WTC11 (cell line): ENCODE data around the gene RGS6. TPM values are rescaled to one million over a fixed set of nuclear protein-coding genes. Genes with fewer than 3 reads are reported as not detected.

Experiments
- ATAC-seq: fragments of 200-7000 bp; cut with Tn5 transposase; 2 replicates; pipeline ENCODE4 v1.10.0; 2021; ENCODE audit warnings: mild to moderate bottlenecking, moderate library complexity
- CTCF ChIA-PET: fragments of 300-600 bp; sonication (Branson Sonifier 250); formaldehyde crosslinking; loops from one replicate; lab custom pipeline; 2021; ENCODE audit warnings: antibody characterized with exemption; lab: Charles Lee
- POLR2A ChIA-PET: fragments of 350-600 bp; sonication (Branson Sonifier 250); formaldehyde crosslinking; loops from one replicate; lab custom pipeline; 2021; ENCODE audit warnings: antibody characterized with exemption; lab: Charles Lee
- DNase-seq: peaks from one replicate; pipeline ENCODE4 v3.0.0; 2021; ENCODE audit warnings: low spot score
- H3K27ac Mint-ChIP-seq: 2 replicates; pipeline ENCODE4 v1.8.0; 2021; ENCODE audit warnings: mixed read lengths
- H3K27me3 Mint-ChIP-seq: 2 replicates; pipeline ENCODE4 v1.8.0; 2021; ENCODE audit warnings: low read depth, mild to moderate bottlenecking, moderate library complexity, mixed read lengths
- H3K36me3 Mint-ChIP-seq: 2 replicates; pipeline ENCODE4 v1.8.0; 2021; ENCODE audit warnings: mixed read lengths
- H3K4me1 Mint-ChIP-seq: 2 replicates; pipeline ENCODE4 v1.8.0; 2022; ENCODE audit warnings: mixed read lengths
- H3K4me3 Mint-ChIP-seq: 2 replicates; pipeline ENCODE4 v1.8.0; 2021; ENCODE audit warnings: mild to moderate bottlenecking, moderate library complexity, mixed read lengths
- H3K9me3 Mint-ChIP-seq: 2 replicates; pipeline ENCODE4 v1.8.0; 2021; ENCODE audit warnings: mixed read lengths
- ATF1 ChIP-seq: sonication (generic); formaldehyde crosslinking; IDR thresholded peaks from 2 replicates; pipeline ENCODE4 v1.8.1; 2023; ENCODE audit warnings: mild to moderate bottlenecking, moderate library complexity, missing genetic modification reagents
- ATF6 ChIP-seq: sonication (generic); formaldehyde crosslinking; IDR thresholded peaks from 2 replicates; pipeline ENCODE4 v1.8.1; 2023; ENCODE audit warnings: mild to moderate bottlenecking, missing genetic modification reagents
- FOXJ3 ChIP-seq: sonication (generic); formaldehyde crosslinking; IDR thresholded peaks from 2 replicates; pipeline ENCODE4 v1.9.0; 2021; ENCODE audit warnings: missing genetic modification reagents, mild to moderate bottlenecking, borderline replicate concordance
- FOXP1 ChIP-seq: sonication (generic); formaldehyde crosslinking; IDR thresholded peaks from 2 replicates; pipeline ENCODE4 v1.8.0; 2022; ENCODE audit warnings: missing genetic modification reagents, mild to moderate bottlenecking, moderate library complexity, borderline replicate concordance
- GRHL2 ChIP-seq: fragments of 250-450 bp; sonication (Bioruptor Pico); IDR thresholded peaks from 2 replicates; pipeline ENCODE4 v1.8.0; 2022; ENCODE audit warnings: mild to moderate bottlenecking, moderate library complexity; ENCODE audit not compliant: insufficient replicate concordance, severe bottlenecking
- GTF2I ChIP-seq: fragments of 250-450 bp; sonication (Bioruptor Pico); conservative IDR thresholded peaks from 2 replicates; pipeline ENCODE4 v1.4.0; 2021; ENCODE audit warnings: mild to moderate bottlenecking
- KAT7 ChIP-seq: sonication (generic); formaldehyde crosslinking; IDR thresholded peaks from 2 replicates; pipeline ENCODE4 v1.8.1; 2023; ENCODE audit warnings: missing genetic modification reagents, mild to moderate bottlenecking, borderline replicate concordance
- MYBL2 ChIP-seq: sonication (generic); formaldehyde crosslinking; IDR thresholded peaks from 2 replicates; pipeline ENCODE4 v1.8.1; 2023; ENCODE audit warnings: mild to moderate bottlenecking, moderate library complexity, missing genetic modification reagents
- NFATC4 ChIP-seq: fragments of 250-450 bp; sonication (Bioruptor Pico); IDR thresholded peaks from 2 replicates; pipeline ENCODE4 v1.9.0; 2021; ENCODE audit warnings: mild to moderate bottlenecking
- PREB ChIP-seq: sonication (generic); formaldehyde crosslinking; IDR thresholded peaks from 2 replicates; pipeline ENCODE4 v1.8.1; 2022; ENCODE audit warnings: mild to moderate bottlenecking, missing genetic modification reagents, moderate library complexity, borderline replicate concordance
- RORB ChIP-seq: fragments of 250-450 bp; sonication (Bioruptor Pico); IDR thresholded peaks from 2 replicates; pipeline ENCODE4 v1.9.0; 2021; ENCODE audit warnings: mild to moderate bottlenecking
- SP1 ChIP-seq: sonication (generic); formaldehyde crosslinking; conservative IDR thresholded peaks from 2 replicates; pipeline ENCODE4 v1.8.1; 2022; ENCODE audit warnings: missing genetic modification reagents
- STAT6 ChIP-seq: sonication (generic); formaldehyde crosslinking; conservative IDR thresholded peaks from 2 replicates; pipeline ENCODE4 v1.8.1; 2023; ENCODE audit warnings: mild to moderate bottlenecking, low read depth, missing genetic modification reagents, moderate library complexity
- TCF7 ChIP-seq: sonication (generic); formaldehyde crosslinking; IDR thresholded peaks from 2 replicates; pipeline ENCODE4 v1.8.0; 2022; ENCODE audit warnings: mild to moderate bottlenecking, low read depth, missing genetic modification reagents, moderate library complexity
- TEAD1 ChIP-seq: sonication (generic); formaldehyde crosslinking; IDR thresholded peaks from 2 replicates; pipeline ENCODE4 v1.8.0; 2022; ENCODE audit warnings: mild to moderate bottlenecking, missing genetic modification reagents
- TP53 ChIP-seq: sonication (generic); formaldehyde crosslinking; IDR thresholded peaks from 2 replicates; pipeline ENCODE4 v1.8.1; 2023; ENCODE audit warnings: mild to moderate bottlenecking, missing genetic modification reagents
- ZBTB21 ChIP-seq: sonication (generic); formaldehyde crosslinking; IDR thresholded peaks from 2 replicates; pipeline ENCODE4 v1.8.1; 2023; ENCODE audit warnings: mild to moderate bottlenecking, missing genetic modification reagents, borderline replicate concordance
- ZMAT4 ChIP-seq: fragments of 250-450 bp; sonication (Bioruptor Pico); IDR thresholded peaks from 2 replicates; pipeline ENCODE4 v1.9.0; 2021; ENCODE audit warnings: mild to moderate bottlenecking
- ZNF138 ChIP-seq: sonication (generic); formaldehyde crosslinking; conservative IDR thresholded peaks from 2 replicates; pipeline ENCODE4 v1.8.1; 2022; ENCODE audit warnings: mild to moderate bottlenecking, moderate library complexity, missing genetic modification reagents
- ZNF281 ChIP-seq: sonication (generic); formaldehyde crosslinking; IDR thresholded peaks from 2 replicates; pipeline ENCODE4 v1.8.0; 2023; ENCODE audit warnings: mild to moderate bottlenecking, missing genetic modification reagents
- ZNF396 ChIP-seq: fragments of 250-450 bp; sonication (Bioruptor Pico); IDR thresholded peaks from 2 replicates; pipeline ENCODE4 v1.8.0; 2021; ENCODE audit warnings: mild to moderate bottlenecking, moderate library complexity, borderline replicate concordance
- ZNF512 ChIP-seq: sonication (generic); formaldehyde crosslinking; IDR thresholded peaks from 2 replicates; pipeline ENCODE4 v1.8.1; 2022; ENCODE audit warnings: missing genetic modification reagents, borderline replicate concordance
- ZNF671 ChIP-seq: fragments of 250-450 bp; sonication (Bioruptor Pico); IDR thresholded peaks from 2 replicates; pipeline ENCODE4 v1.8.0; 2021; ENCODE audit warnings: mild to moderate bottlenecking
- ZSCAN18 ChIP-seq: fragments of 250-450 bp; sonication (Bioruptor Pico); IDR thresholded peaks from 2 replicates; pipeline ENCODE4 v2.1.2; 2022; ENCODE audit warnings: mild to moderate bottlenecking, moderate library complexity
- total RNA-seq: library from RNA; stranded (reverse); gene quantifications from 3 replicates; pipeline ENCODE4 v1.2.3, GENCODE V29; 2021

The RGS6 gene
- total RNA-seq, 1 experiment from 2014 or later: 1.0 TPM

- Mint-ChIP-seq H3K27ac (no peak overlapping the region), H3K9me3 (peaks cover 4% of the 10 kb centered on the region; the same call in 1 of the 2 replicates), H3K4me1 (peaks cover 12% of the 10 kb centered on the region), H3K4me3 (no peak overlapping the region), H3K27me3 (no peaks in the 10 kb centered on the region), H3K36me3 (no peaks in the 10 kb centered on the region)
- TF ChIP-seq ZNF671 (no peak), ATF6 (CRISPR knock-in tag) (no peak), FOXJ3 (no peak), ZBTB21 (CRISPR knock-in tag) (no peak), GTF2I (CRISPR knock-in tag) (no peak), PREB (CRISPR knock-in tag) (no peak), ZNF396 (CRISPR knock-in tag) (no peak), STAT6 (CRISPR knock-in tag) (no peak), GRHL2 (CRISPR knock-in tag) (no peak), TEAD1 (CRISPR knock-in tag) (no peak), MYBL2 (CRISPR knock-in tag) (no peak), ATF1 (CRISPR knock-in tag) (no peak), ZNF512 (CRISPR knock-in tag) (no peak), TCF7 (CRISPR knock-in tag) (no peak), RORB (CRISPR knock-in tag) (no peak), NFATC4 (no peak), ZNF138 (no peak)
- ATAC-seq (no peak), DNase-seq (no peak)
- POLR2A ChIA-PET: no interaction called here
- CTCF ChIA-PET: no interaction called here
Measured at GRCh38 chr14:72186523-72186922, 254.3 kb downstream of the RGS6 start.

- Mint-ChIP-seq H3K36me3 (no peaks in the 10 kb centered on the region), H3K4me1 (peaks cover 7% of the 10 kb centered on the region; the same call in 1 of the 2 replicates), H3K27me3 (no peaks in the 10 kb centered on the region), H3K27ac (no peak overlapping the region), H3K4me3 (no peak overlapping the region), H3K9me3 (peaks cover 17% of the 10 kb centered on the region)
- ChIA-PET CTCF (no interaction called here), POLR2A (no interaction called here)
- ATAC-seq: no peak
- no peak for DNase-seq
- TF ChIP-seq FOXP1 (CRISPR knock-in tag) (no peak), GTF2I (CRISPR knock-in tag) (no peak), MYBL2 (CRISPR knock-in tag) (no peak), TP53 (CRISPR knock-in tag) (no peak), SP1 (no peak), ZSCAN18 (CRISPR knock-in tag) (no peak), KAT7 (no peak), ZNF281 (CRISPR knock-in tag) (no peak), ZMAT4 (CRISPR knock-in tag) (no peak)
Measured at GRCh38 chr14:72196237-72197015, 264.2 kb downstream of the RGS6 start.
